Measurements from ENCODE around the gene UBD.
A peak's percentile ranks its signal among the peaks of the same experiment; 100 is the strongest.

UBD gene

DNA sequence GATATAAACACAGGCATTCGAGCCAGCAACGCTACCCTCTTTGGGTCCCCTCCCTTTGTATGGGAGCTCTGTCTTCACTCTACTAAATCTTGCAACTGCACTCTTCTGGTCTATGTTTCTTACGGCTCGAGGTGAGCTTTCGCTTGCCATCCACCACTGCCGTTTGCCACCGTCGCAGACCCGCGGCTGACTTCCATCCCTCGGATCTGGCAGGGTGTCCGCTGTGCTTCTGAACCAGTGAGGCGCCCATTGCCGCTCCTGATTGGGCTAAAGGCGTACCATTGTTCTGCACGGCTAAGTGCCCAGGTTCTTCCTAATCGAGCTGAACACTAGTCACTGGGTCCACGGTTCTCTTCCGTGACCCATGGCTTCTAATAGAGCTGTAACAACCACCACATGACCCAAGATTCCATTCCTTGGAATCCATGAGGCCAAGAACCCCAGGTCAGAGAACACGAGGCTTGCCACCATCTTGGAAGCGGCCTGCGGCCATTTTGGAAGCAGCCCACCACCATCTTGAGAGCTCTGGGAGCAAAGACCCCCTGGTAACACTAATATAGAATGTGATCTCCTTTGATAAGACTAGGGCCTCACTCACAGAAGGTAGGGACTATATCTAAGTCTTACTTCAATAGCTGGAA is 973 bp downstream of the UBD start:
- no peak for DNase-seq

GRCh38 chr6:29557320-29557719 is 2.2 kb downstream of the UBD start:
- DNase-seq = no peak

DNA sequence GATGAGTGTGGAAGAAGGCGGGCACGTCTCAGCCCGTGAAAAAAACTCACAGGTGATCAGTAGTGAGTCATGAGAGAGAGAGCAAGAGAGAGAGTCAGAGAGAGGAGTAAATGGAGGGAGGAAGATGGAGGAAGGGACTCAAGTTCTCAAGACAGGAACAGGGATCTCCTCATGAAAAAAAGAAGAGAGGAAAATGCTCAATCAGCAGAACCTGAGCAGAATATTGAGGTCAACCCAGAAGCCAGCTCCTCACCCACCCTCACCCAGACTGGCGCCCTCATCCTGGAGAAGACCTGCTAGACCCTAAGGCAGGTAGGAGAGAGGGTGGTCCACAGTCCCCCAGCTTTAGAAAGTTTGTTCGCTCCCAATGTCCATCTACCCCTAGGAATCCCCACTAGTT is 4.8 kb downstream of the UBD start:
- DNase-seq = no peak

GRCh38 chr6:29553268-29554057 is 6.1 kb downstream of the UBD start:
- peak; percentile 18 for DNase-seq

- peak; percentile 51 for DNase-seq
Observed at GRCh38 chr6:29552512-29553051, 7.0 kb downstream of the UBD start.

DNA sequence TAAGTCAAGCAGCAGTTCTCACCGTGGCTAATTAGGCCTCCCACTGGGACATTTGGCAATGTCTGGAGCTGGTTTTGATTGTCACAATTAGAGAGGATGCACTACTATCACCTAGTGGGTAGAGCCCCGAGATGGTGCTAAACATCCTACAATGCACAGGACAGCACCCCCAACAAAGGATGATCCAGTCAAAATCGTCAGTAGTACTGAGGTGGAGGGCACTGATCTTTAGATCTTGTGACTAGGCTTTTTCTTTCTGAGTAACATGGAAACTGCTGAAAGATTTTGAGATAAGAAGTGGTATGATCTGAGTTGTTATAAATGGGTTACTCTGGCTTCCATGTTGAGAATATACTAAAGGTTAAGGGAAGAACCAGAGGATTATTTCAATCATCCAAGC is 12.0 kb downstream of the UBD start:
- DNase-seq = no peak

DNA sequence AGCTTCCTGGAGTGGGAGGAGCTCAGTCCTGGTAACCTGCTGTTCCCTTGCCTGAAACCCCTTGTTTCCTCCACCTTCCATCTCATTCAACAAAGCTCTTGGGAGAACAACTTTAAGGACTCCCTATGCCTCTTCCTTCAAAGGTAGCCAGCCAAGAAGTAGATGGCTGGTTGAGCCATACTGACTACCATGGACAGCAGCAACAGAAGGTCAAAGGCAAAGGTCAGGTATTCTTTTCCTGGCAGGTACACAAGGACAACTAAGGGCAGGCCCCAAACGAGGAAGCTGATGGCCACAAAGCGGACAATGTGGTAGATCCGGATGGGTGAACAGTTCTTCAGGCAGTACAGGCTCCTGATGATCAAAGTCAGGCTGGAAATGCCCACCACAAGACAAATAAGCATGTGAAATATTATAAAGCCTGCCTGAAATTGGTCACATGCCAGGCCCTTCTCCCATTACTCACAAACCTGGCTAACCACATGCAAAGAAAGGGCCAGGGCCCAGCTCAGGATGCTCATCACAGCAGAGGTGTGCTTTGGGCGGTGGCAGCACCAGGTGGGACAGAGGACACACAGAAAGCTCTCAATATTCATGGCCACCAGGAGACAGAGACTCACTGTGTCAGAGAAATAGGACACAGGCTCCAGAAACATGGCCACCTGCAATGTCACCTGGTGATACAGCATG is 21.7 kb downstream of the UBD start:
- DNase-seq = no peak

DNA sequence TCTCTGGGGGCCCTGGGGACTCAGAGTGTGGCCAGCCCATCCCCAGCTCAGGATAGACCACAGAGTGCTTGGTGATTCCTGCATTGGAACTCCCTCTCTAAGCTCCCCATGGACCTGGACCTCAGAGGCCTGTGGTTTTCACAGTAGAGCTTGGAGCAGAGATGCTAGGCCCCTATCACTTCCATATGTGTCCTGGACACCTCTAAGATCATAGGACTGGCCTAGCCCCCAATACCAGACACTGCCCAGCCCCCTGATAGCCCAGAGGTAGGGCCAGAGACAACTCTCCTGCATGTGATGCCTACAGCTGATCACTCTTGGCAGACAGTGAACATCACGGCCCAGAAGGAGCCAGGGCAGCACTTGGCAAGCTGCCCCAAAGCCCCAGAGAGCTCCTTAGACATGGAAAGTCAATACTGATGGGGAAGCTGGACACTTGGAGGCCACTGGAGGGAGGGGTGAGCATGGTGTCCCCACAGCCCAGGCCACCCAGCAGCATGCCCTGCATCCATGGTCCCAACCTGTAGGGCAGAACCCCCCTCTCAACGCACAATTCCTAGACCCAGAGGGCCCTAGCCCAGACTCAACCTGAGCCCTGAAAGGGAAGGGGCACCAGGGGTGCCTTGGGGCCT is 27.1 kb downstream of the UBD start:
- DNase-seq = no peak

GRCh38 chr6:29531668-29532067 is 27.9 kb downstream of the UBD start:
- no peak for DNase-seq

DNA sequence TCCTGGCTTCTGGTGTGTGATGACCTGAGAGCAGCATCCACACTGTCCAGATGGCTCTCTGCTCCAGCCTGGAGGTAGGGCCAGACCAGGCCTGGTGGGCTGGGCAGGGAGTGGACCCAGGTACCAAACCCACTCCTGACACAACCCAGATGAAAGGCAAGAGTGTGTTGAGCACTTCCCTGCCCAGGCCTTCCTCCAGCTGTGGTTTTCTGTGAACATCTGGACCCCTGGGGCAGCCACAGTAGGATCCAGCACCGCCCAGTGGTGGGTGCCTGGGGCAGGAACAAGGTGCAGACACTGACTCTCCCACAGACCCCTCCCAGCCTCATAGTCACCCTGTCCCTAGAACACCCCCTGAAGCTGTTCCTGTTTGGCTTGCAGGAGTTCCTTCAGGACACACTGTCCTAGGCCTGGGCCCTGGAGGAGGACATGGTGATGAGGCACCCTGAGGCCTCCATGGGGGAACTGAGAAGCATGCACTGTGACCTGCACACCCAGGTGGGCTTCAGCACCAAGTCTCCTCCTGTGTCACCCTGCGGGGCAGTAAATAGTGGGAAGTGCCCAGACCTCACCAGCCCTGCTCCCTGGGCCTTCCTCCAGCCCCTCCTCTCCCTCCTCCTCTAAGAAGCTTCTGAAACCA is 28.7 kb downstream of the UBD start:
- no peak for DNase-seq

GRCh38 chr6:29529956-29530355 is 29.6 kb downstream of the UBD start:
- DNase-seq = no peak

DNA sequence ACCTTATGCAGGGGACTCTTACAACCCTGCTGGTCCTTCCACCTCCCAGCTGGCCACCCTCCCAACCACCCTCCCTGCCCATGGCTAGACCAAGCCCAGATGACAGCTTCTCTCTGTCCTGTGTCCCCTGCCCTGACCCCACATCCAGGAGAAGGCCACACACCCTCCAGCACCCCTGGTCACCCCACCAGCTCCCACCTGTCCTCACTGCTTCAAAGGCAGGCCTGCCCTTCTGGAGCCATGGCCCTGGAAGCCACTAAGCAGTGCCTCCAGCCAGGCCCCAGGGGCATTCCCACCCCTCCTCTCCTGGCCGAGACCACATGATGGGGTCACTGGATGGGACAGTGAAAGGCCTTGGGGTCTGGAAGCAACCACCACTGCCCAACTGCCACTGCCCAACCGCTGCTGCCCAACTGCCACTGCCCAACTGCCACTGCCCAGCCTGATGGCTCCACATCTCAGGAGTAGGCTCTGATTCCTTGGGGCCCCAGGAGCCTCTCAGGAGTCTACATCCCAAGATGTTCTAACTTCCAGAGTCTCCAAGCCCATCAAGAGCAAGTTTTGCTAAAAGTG is 30.5 kb downstream of the UBD start:
- no peak for DNase-seq

DNA sequence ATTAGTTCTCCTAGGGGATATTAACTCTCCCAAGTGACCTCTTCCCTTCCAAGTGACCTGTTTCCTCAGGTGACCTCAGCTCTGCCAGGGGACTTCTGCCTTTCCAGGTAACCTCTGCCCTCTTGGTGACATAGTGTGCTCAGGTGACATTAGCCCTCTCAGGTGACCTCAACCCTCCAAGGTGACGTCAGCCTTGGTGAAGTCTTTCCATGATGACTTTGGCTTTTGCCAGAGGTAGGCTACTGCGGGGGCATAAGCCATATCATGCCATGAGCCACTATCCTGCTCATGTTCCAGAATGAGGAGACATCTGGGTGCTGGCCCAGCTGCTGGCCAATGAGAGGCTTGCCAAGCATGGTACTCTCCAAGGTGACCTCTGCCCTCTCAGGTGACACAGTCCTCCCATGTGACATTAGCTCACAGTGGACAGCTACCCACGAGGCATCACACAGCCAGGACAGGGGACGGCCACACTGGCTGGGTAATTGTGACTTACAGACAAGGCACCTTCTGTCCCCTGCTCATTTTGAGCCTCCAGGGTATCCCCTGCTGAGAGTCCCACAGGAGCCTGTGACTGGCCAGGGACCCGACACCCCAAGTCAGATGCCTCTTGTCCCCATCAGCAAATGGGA is 31.1 kb downstream of the UBD start:
- no peak for DNase-seq

- no peak for DNase-seq
Observed at GRCh38 chr6:29527564-29527963, 32.0 kb downstream of the UBD start.

GRCh38 chr6:29527126-29527525 is 32.4 kb downstream of the UBD start:
- DNase-seq = no peak

- no peak for DNase-seq
Observed at GRCh38 chr6:29525311-29525639, 34.3 kb downstream of the UBD start.

DNA sequence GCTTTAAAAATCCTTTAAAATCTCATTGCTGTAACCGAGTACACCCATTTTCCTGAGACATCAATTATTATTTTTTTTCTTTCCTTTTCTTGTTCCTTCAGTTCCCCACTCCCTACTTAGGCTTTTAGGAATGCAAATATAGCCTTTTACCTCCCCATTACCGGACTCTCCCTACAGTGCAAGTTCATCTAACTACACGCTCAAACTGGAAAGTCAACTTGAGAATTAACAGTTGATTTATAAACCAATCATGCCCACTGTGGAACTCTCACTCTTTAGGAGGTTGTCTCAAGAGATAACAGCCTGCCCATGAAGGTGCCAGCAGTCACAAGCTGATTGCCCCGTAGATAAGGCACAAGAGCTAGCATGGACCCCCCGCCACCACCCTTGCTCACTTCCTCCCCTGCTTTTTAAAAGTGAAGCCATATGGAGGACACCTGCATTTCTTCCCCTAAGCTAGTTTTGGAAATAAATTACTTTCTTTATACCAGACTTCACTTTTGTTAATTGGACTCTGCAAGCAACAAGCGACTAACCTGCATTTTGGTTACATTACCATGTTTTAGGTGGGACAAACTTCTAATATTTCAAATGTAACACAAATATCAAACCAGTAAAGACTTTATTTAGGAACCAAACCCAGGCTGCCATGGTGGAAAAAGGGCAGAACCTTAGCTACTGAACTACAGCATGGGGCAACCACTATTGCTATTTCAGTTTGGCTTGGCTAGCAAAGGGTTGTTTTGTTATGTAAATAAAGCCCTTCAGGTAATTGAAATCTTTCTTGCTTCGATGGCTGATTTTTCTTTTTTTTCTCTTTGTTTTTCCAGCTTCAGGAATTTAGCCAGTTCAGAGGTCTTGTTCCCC is 34.9 kb downstream of the UBD start:
- DNase-seq = no peak

DNA sequence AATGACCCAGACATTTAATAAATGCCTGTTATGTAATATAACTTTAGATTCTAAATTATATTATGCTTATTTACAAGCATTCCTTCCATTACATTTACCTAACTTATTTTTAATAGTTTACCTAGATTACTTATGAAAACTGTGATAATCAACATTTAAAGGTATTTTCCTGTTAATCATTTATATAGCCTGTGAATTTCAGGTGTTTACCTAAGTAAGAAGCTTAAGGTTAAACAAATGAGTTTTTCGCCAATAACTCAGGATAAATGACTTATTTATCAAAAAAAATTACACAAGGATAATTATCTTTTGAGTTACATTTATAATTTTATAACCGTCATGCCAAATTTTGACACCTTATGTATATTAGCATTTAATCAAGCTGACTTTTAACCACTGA is 35.5 kb downstream of the UBD start:
- no peak for DNase-seq

DNA sequence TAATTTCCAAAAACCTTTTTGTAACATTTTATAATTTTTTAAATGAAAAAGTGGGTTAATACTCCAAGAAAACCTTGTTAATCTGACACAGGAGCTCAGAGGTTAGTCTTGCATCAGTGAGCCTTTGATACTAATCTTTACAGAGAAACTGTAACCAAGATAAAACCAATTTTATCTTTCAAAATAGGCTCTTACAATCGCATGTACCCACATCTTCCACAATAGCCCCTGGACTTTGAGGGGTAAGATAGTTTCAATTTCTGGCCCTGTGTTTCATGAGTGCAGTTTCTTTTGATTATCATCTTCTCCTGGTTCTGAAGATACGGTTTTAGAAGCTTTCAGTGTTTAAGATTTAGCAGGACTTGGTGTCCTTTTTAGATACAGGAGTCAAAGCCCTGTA is 37.3 kb downstream of the UBD start:
- DNase-seq = no peak

- no peak for DNase-seq
Observed at GRCh38 chr6:29521006-29521680, 38.4 kb downstream of the UBD start.

DNA sequence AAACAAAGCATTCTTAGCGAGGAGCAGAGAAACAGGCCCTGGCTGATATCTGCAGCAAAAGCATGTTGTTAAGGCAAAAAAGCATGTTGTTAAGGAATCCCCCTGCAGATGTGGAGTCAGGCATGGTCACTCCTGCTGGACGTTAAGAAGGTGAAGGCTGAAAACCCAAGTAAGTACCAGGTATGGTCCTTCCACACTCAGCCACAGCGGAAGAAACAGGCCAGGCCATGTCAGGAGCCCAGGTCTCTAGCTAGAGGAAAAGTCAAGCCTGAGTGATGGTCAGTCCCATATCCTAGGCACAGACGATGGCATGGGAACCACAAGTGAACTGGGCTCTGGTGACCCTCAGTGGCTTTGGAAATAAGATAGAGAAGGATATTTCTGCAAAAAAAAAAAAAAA is 39.3 kb downstream of the UBD start:
- no peak for DNase-seq
